GM12872 (cell line): ENCODE data around the gene MAP4K3.

Experiments
- CTCF ChIP-seq: IDR thresholded peaks from 3 replicates; pipeline ENCODE4 v1.5.1; 2011; ENCODE audit warnings: low read depth, mild to moderate bottlenecking, low read length, moderate library complexity; ENCODE audit not compliant: insufficient read depth

Gene MAP4K3

GRCh38 chr2:39221459-39221858 is 215.6 kb downstream of the MAP4K3 start:
- no peak for TF ChIP-seq CTCF

GRCh38 chr2:39220136-39220535 is 216.9 kb downstream of the MAP4K3 start:
- no peak for TF ChIP-seq CTCF

DNA sequence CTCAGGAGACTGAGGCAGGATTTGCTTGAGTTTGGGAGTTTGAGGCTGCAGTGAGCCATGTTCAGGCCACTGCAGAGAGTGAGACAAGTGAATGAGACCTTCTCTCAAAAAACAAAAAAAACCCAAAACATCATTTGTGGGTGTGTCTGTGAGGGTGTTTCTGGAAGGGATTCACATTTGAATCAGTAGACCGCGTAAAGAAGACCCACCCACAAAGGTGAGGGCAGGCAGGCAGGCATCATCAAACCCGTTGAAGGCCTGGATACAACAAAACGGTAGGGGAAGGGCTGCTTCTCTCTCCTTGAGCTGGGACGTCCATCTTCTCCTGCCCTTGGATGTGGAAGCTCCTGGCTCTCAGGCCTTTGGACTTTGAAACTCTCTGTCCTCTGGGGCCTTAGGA is 218.7 kb downstream of the MAP4K3 start:
- TF ChIP-seq CTCF, result no peak

GRCh38 chr2:39217192-39217550 is 219.9 kb downstream of the MAP4K3 start:
- TF ChIP-seq CTCF, result no peak

GRCh38 chr2:39216346-39217191 is 220.5 kb downstream of the MAP4K3 start:
- TF ChIP-seq CTCF, result no peak

DNA sequence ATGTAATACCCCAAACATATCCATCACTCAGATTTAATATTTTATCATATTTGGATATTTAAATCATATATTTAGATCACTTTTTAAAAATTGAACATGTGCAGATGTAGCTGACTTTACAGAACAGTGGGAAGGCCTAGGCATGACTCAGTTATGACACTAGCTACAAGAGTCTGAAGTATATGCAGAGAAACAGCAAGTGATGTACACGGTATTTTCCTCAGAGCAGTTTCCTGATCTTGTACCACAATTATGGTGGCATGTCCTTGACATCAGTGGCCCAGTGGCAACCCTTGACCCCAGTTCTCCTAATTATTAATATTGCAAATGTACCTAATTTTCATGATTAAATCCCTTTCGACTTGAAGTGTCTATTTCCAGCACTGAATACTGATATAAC is 221.5 kb downstream of the MAP4K3 start:
- TF ChIP-seq CTCF, result no peak

DNA sequence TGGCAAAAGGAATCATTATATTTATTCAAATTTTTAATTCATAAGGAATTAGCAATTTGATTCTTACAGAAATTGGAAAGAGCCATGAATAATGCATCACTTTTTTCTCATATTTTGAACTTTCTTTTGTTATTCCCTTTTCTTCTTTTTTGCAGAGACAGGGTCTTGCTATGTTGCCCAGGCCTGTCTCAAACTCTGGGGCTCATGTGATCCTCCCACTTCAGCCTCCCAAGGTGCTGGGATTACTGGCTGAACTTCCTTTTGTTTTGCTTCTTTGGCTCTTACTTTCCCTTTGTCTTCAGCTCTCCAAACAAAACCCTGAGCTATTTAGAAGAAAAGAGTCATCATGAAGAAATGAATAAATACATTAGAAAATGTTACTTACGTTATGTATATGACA is 224.1 kb downstream of the MAP4K3 start:
- TF ChIP-seq CTCF, result no peak

DNA sequence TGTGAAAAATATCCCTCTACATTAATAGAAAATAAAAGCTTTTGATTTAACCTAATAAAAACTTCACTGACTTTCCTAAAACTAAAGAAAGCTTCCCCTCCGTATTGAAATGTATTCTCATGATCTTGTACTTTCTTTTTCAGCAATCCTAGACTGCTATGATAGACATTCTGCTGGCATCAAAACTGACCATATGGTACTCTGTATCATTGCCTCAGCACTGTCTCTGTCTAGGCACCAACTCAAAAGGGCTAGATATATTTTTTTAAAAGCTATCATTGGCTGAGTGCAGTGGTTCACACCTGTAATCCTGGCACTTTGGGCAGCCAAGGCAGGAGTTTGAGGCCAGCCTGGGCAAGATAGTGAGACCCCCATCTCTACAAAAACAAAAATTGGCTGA is 226.2 kb downstream of the MAP4K3 start:
- TF ChIP-seq CTCF, result no peak
